NCI-H2081 treated with DMSO at 0.1 percent for 48 hours (cell line): Measurements from ENCODE around the gene GPHA2.

ENCODE experiments used
- DNase-seq: peaks from one replicate; lab custom pipeline; 2025; lab: John Stamatoyannopoulos, UW

The GPHA2 gene

GRCh38 chr11:64891215-64891848 is 44.4 kb downstream of the GPHA2 start:
- no peak for DNase-seq

DNA sequence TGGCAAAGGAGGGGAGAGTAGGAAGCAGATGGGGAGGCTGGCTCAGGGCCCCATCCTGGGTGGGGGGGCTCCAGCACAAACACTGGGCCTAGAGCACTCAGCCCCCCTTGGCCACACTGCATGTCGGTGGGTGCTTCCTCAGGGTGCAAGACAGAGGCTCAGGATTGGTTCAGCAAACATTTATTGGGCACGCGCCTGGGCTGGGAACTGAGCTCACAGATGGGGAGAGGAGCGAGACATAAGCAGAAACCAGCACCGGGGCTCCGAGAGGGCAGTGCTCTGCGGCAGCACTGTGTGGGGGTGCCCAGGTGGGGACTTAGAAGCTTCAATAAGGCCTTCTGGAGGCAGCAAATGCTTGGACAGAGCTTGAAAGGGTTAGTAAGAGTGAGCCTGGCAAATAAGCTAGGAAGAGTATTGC is 45.2 kb downstream of the GPHA2 start:
- DNase-seq: no peak

- DNase-seq: no peak
Measured at GRCh38 chr11:64888729-64889511, 46.8 kb downstream of the GPHA2 start.

DNA sequence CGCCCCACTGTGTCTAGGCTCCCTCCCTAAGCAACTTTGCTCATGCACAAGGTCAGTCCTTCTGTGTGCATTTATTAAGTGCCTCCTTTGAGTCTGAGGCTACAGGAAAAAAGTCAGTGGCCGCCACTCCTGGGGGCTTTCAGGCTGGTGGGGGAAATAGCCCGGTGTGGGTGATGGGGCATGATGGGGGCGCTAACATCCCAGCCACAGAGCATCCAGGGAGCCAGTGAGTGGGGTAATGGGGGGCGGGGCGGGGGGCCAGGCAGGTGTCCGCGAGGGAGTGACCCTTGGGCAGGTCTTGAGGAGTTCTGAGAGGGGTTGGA is 47.3 kb downstream of the GPHA2 start:
- no peak for DNase-seq

DNA sequence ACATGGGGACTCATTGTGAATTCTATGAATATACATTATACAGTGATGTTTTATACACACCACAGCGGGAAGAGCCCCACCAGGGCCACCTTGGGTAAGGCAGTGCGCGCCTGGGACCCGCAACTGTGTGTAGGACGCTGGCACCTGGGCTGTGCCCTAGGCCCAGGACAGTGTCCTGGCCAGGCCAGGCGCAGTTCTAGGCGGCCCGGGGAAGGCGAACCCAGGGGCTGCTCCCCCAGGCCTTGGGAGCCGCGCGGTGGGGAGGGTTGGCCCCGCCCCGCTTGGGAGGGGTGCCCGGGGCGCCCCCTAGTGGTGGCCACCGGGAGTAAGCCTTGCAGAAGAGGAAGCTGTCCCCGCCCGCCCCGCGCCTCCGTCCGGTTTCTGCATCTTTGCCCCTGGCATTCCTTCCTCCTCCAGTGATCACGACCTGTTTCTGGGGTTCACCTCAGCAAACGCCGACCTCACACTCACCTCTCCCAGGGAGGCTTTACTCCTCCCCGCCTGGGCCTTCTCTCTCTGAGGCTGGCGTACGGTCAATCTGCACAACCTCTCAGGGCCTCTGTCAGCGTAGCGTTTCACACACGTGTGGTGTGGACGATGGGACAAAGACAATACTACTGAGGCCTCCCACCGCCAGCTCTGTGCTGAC is 47.8 kb downstream of the GPHA2 start:
- no peak for DNase-seq

- no peak for DNase-seq
Measured at GRCh38 chr11:64887234-64887756, 48.4 kb downstream of the GPHA2 start.

DNA sequence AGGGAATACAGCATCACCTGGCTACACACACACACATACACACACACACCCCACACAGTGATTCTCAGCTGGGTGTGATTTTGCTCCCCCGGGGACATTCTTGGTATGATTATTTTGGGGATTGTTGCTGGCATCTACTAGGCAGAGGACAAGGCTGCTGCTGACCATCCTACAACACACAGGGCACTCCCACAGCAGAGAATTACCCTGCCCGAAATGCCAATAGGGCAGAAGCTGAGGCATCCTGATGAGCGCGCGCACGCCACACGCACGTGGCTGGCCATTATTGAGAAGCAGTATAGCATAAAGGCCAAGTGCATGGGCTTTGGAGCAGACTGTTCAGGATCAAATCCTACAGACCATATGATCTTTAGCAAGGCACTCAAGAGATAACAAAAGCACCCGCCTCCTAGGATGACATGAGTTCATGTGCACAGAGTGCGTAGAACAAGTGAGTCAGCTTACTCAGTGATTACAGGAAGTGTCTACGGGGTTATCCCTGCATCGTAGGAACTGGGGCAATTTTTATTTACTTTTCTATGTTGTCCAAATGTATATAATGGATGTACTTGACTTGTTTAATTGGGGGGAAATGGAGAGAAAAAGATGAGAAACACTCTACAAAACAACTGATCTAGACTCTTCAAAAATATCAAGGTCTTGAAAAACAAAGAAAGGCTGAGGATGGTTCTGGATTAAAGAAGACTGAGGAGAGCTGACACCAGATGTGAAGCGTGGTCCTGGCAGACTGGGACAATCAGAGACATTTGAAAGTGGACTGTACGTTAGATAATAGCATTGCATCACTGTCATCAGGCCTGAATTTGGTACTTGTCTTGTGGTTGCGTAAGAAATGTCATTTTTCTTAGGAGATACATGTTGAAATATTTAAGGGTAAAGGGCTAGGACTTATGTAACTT is 50.1 kb downstream of the GPHA2 start:
- no peak for DNase-seq
